ENCODE results near the gene APBB2.

The APBB2 gene

GRCh38 chr4:40881851-40882250, 332.5 kb downstream of the APBB2 start:
- DNase-seq, result no peak

GRCh38 chr4:40881096-40881495, 333.2 kb downstream of the APBB2 start:
- DNase-seq, result no peak

GRCh38 chr4:40878548-40879055, 335.7 kb downstream of the APBB2 start:
- no peak for DNase-seq

DNA sequence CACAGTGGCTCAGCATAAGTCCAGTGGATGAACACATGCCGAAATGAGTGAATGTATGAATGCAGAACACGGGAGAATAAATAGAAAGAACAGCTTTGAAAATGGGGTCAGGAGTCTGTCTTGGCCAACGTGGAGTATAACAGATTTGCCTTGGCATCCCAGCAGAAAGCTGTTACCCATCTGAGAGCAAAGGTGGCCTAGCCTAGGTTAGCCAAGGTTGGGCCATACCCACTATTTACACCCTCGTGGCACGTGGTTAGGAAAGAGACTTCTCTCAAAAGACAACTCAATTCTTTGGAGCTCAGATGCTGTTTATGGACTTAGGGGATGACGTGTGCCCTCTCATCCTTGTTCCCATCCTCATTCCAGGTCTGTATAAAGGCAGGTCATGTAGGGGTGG, 337.3 kb downstream of the APBB2 start:
- DNase-seq, result no peak

DNA sequence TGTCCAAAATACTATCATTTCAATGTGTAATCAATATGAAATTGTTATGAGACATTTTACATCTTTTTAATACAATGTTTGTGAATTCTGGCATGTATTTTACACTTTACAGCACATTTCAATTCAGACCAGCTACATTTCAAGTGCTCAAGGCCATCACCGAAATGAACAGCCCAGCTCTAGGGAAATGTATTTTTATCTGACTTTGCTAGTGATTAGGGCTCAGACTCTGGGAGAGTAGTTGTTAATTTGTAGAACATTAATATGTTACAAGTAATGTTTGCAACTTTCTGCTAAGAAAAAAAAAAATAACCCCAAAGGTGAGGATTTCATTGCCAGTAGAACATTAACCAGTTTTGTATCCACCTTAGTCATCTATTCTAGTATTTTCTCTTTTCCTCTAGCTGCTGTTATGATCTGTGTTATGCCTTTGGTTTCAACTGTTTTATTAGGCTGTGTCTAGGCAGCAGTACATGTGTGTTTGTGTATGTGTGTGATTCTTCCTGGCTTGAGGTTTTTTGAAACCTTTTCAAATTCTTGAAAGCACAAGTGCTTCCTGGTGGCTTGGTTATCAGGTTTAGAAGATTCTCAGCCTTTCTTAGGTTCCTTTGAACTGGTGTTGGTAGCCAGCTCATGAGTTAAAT, 338.7 kb downstream of the APBB2 start:
- DNase-seq, result no peak

- no peak for DNase-seq
Observed at GRCh38 chr4:40874901-40875300, 339.4 kb downstream of the APBB2 start.

DNA sequence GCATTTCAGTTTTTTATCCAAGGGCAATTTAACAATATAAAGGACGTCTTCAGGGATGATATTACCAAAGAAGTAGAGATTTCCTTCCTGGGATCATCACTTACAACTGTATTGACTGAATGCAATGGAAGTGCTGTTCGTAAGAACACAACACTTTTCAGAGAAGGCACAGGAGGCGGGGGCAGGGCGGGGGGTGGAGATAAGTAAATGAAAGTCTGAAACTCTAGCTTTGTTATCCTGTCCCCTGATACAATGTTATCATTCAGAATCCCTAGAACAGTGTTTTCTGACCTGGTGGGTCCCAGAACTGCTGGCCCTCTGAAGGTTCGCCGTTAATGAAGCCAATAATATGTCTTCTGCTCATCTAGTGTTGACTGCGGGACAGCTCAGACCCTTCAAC, 340.0 kb downstream of the APBB2 start:
- DNase-seq, result no peak

DNA sequence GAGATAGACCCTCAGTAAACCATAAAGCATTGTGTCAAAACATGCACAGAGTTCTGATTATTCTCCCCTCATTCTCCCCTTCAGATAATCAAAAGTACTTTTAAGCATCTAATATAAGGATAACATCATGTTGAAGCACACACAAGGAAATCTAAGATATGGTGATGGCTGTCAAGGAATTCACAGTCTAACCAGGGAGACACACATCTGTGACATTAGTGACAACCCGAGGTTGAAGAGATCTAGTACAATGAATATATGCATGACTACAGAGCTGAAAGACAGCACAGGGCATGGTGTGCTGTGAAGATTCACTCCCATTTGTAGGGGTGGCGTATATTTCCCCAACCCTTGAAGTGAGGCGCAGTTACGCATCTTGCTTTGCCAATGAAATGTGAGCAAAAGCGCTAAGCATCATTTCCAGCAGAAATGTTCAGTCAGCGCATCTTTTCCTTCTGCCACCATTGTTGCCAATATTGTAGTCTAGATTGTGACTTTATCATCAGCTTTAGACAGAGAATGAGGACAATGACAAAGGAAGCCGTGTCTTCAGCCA, 342.6 kb downstream of the APBB2 start:
- no peak for DNase-seq

- DNase-seq, result no peak
Observed at GRCh38 chr4:40870150-40870549, 344.2 kb downstream of the APBB2 start.

DNA sequence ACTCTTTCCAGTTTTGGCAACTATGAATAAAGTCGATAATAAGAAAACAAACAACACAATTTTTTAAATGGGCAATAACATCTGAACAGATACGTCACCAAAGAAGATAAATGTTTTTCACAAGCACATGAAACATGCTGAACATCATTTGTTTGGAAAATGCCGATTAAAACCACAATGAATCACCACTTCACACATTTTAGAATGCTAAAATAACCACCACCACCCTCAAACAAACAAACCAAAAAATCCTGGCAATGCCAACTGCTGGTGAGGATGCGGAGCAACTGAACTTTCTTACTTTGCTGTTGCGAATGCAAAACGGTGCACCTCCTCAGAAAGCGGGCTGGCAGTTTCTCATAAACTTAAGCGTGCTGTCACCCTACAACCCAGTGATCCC, 348.6 kb downstream of the APBB2 start:
- DNase-seq, result no peak

DNA sequence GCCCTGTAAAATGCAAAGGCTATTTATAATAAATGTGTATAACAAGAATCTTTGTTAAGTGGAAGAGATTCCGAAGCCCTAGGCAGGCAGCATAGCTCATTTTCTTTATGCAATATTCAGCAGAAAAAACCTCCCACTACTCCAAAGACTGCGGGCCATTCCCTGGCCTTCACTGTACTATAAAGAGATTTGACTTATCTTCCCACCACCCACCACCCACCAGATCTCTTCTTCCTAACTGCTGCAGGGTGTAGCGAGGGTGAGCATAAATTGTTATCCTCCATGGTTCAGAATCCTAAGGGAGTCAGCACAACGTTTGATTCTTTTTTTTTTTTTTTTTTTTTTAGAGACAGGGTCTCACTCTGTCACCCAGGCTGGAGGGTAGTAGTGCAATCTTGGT, 349.8 kb downstream of the APBB2 start:
- DNase-seq, result no peak

DNA sequence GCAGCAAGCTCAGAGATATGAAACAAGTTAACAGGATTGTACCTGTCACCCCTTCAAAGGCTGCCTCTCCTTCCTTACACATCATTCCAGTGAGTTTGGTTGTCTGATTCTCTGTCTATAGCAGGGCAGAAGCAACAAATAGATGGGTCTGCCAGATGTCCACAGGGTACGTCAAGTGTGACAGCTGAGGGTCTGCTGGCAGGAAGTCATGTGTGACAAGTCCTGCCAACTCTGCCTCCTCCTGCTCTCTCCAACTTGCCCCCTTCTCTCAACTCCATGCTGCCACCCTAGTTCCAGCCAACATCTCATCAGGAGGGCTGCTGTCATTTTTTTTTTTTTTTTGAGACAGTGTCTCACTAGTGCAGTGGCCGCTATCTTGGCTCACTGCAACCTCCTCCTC, 355.4 kb downstream of the APBB2 start:
- DNase-seq, result no peak

- no peak for DNase-seq
Observed at GRCh38 chr4:40857956-40858355, 356.4 kb downstream of the APBB2 start.

DNA sequence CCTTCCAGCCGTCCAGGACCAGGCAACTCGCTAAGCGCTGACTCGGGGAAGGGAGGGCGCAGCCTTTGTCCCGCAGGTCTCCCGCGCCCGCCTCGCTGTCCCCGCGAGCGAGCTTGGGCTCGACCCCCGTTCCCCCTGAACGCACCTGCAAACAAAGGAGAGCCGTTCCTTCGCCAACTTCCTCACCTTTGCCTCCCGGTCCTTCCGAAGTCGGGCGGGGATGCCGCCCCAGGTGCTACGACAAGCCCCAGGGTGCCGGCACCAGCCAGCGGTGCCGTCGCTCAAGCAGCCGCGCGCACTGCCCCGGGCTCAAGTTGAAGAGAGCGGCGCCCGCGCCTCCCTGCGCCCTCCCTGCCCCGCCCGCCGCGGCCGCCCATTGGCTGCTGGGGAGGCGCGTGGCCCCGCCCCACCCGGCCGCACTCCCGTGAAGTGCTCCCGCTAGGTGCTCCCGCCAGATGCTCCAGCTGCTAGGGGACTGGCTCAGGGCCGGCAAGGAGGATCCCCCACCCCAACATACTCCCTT, 357.4 kb downstream of the APBB2 start:
- DNase-seq, result peak; percentile 40

- no peak for DNase-seq
Observed at GRCh38 chr4:40856277-40856839, 358.0 kb downstream of the APBB2 start.

- no peak for DNase-seq
Observed at GRCh38 chr4:40850496-40850895, 363.8 kb downstream of the APBB2 start.

GRCh38 chr4:40848940-40849339, 365.4 kb downstream of the APBB2 start:
- no peak for DNase-seq

GRCh38 chr4:40848251-40848650, 366.1 kb downstream of the APBB2 start:
- DNase-seq, result no peak

DNA sequence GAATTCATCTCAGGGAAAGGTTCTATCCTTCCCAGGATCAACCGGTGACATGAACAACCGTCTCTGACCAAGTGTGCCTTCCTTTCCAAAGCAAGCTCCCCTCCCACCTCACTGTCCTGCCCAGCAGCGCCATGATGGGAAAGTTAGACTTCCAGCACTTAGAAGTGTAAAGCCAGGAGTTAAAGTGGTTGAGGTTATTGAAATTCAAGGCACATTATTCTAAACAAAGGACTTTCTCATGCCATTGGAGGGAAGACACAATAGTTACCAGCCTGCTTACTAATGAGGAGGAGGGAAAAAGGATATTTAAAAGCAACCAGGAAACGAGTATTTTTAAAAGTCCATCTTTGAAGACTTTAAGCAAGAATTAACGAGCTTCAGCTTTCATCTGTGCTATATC, 367.8 kb downstream of the APBB2 start:
- no peak for DNase-seq

GRCh38 chr4:40845154-40845835, 369.0 kb downstream of the APBB2 start:
- no peak for DNase-seq

DNA sequence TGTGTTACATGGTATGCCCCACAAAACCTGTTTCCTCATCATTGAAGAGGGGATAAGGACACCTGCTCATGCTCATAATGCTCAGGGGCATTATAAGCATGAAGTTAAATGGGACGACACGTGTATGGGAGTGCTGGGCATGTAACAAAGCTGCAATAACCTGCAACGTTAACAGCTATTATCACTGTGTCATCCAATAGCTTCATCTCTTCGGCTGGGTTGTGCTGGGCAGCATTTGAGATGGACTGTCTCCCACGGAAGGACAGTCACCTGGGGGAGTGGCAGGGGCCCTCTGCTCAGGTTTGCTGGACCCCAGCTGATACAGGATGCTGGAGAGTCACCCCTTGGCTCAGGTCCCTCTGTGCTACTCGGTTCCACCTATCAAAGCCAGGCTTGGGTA, 370.1 kb downstream of the APBB2 start:
- no peak for DNase-seq

GRCh38 chr4:40843696-40844095, 370.6 kb downstream of the APBB2 start:
- peak; percentile 16 for DNase-seq

DNA sequence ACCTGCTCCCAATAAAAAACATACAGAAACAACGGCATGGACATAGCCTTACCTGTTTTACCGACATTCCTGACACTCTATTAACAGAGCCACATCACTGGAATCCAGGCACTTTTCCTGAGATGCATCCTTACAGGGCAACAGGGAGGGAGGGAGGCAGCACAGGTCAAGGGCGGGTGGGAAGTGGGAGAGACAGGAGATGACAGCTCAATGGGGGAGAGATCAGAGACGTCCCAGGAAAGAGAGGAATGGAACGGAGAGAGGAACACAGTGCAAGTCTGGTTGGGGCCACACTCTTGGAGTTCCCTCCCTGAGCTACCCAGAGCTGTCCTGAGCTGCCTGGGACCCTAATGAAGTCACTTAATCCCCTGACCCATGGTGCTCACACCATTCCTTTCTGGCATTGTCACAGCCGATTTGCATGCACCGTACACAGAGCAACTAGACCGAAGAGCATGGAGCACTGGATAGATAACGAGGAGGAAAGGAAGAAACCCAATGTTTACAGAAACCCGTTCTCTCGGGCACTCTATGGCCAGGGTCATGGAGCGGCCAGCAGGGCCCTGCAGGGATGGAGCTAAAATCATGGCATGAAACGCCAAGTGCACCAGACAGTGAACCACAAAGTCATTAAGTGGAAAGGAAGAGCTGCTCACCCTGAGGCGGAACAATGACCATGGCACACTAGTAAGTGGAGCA, 371.5 kb downstream of the APBB2 start:
- no peak for DNase-seq

All from activated naive CD4-positive, alpha-beta T cell treated with Interleukin-2 at 50 U/mL for 16 hours (primary cell).